H1 (cell line): Measurements from ENCODE around the gene TMEM225. TPM values are rescaled to one million over a fixed set of nuclear protein-coding genes. Genes with fewer than 3 reads are reported as not detected.

Experiments
- CTCF ChIA-PET: fragments of 300-600 bp; sonication (Branson Sonifier 250); formaldehyde crosslinking; loops from one replicate; lab custom pipeline; 2021; ENCODE audit not compliant: partially characterized antibody; lab: Charles Lee
- POLR2A ChIA-PET: fragments of 300-600 bp; sonication (Branson Sonifier 250); formaldehyde crosslinking; loops from one replicate; lab custom pipeline; 2021; ENCODE audit warnings: inconsistent platforms; ENCODE audit not compliant: partially characterized antibody; lab: Charles Lee
- DNase-seq, 2 experiments: peaks; one replicate each; pipeline versions ENCODE4 v3.0.0 to v3.0.0-alpha.2; 2010 to 2022; ENCODE audit warnings: low spot score in 2 of 2, low read depth in 1 of 2, mixed read lengths in 1 of 2
- FAIRE-seq: peaks from 2 replicates; lab custom pipeline; 2011; peaks lifted over from hg19 to GRCh38; lab: Jason Lieb, UNC
- H2AFZ ChIP-seq: 2 replicates; pipeline ENCODE4 v1.8.1; 2012; ENCODE audit warnings: low read length, inconsistent platforms
- H2AK5ac ChIP-seq: 2 replicates; pipeline ENCODE4 v1.6.1; 2013; ENCODE audit warnings: low read depth, low read length
- H2BK120ac ChIP-seq: replicated peaks from 2 replicates; pipeline ENCODE3; 2013; ENCODE audit warnings: low read depth, low read length, inconsistent platforms
- H2BK12ac ChIP-seq: 2 replicates; pipeline ENCODE4 v1.6.1; 2013; ENCODE audit warnings: low read depth, low read length
- H2BK15ac ChIP-seq: 2 replicates; pipeline ENCODE4 v1.6.1; 2013; ENCODE audit warnings: low read length
- H2BK20ac ChIP-seq: 2 replicates; pipeline ENCODE4 v1.6.1; 2013; ENCODE audit warnings: low read length
- H2BK5ac ChIP-seq: 2 replicates; pipeline ENCODE4 v1.6.1; 2013; ENCODE audit warnings: low read depth, low read length
- H3K14ac ChIP-seq: 2 replicates; pipeline ENCODE4 v1.6.1; 2013; ENCODE audit warnings: inconsistent platforms; ENCODE audit not compliant: insufficient read length
- H3K18ac ChIP-seq: 2 replicates; pipeline ENCODE4 v1.6.1; 2013; ENCODE audit warnings: low read length; ENCODE audit errors: extremely low read depth
- H3K23ac ChIP-seq: 2 replicates; pipeline ENCODE4 v1.6.1; 2013; ENCODE audit warnings: inconsistent platforms; ENCODE audit not compliant: insufficient read length
- H3K23me2 ChIP-seq: 2 replicates; pipeline ENCODE4 v1.6.1; 2013; ENCODE audit warnings: low read depth, low read length
- H3K27ac ChIP-seq: 2 replicates; pipeline ENCODE4 v1.6.1; 2011; ENCODE audit warnings: low read depth, low read length, inconsistent platforms
- H3K27me3 ChIP-seq, 4 experiments: replicated peaks in 1 of 4; 1 replicate in 1 of 4; 2 replicates in 3 of 4; pipeline versions ENCODE4 v1.6.1 to v1.8.1; 2011 to 2013; ENCODE audit warnings: low read length in 3 of 4, mild to moderate bottlenecking in 3 of 4, inconsistent platforms in 2 of 4, mixed read lengths in 2 of 4, moderate library complexity in 1 of 4; ENCODE audit not compliant: control insufficient read depth in 3 of 4, insufficient read depth in 3 of 4; ENCODE audit errors: extremely low read depth in 1 of 4
- H3K36me3 ChIP-seq, 4 experiments: 2 replicates each; pipeline versions ENCODE4 v1.6.1 to v1.8.1; 2011 to 2013; ENCODE audit warnings: mild to moderate bottlenecking in 4 of 4, low read length in 3 of 4, moderate library complexity in 2 of 4, control low read depth in 1 of 4, inconsistent platforms in 1 of 4; ENCODE audit not compliant: insufficient read depth in 4 of 4, control insufficient read depth in 2 of 4
- H3K4ac ChIP-seq: replicated peaks from 2 replicates; pipeline ENCODE3; 2013; ENCODE audit warnings: low read length, low read depth, mixed read lengths, inconsistent platforms; ENCODE audit not compliant: insufficient read length
- H3K4me1 ChIP-seq, 4 experiments: replicated peaks in 1 of 4; 1 replicate in 1 of 4; 2 replicates in 3 of 4; pipeline versions ENCODE4 v1.6.1 to v1.8.1; 2011 to 2013; ENCODE audit warnings: low read length in 3 of 4, inconsistent platforms in 2 of 4, mixed read lengths in 1 of 4; ENCODE audit not compliant: insufficient read depth in 4 of 4, control insufficient read depth in 3 of 4
- H3K4me2 ChIP-seq, 2 experiments: 2 replicates each; pipeline versions ENCODE4 v1.6.1 to v1.8.1; 2011 to 2013; ENCODE audit warnings: low read depth in 2 of 2, low read length in 2 of 2, control low read depth in 1 of 2, inconsistent platforms in 1 of 2, mild to moderate bottlenecking in 1 of 2; ENCODE audit not compliant: insufficient read depth in 1 of 2
- H3K4me3 ChIP-seq, 4 experiments: fragments of 200-600, 300-600 bp in 1 of 4; sonication (generic), shearing (Covaris generic), sonication (Bioruptor Twin) in 1 of 4; 2 replicates each; pipeline versions ENCODE4 v1.5.1 to v1.8.1; 2011 to 2016; ENCODE audit warnings: low read length in 4 of 4, low read depth in 3 of 4, control low read depth in 2 of 4, inconsistent platforms in 2 of 4, mild to moderate bottlenecking in 2 of 4, mixed read lengths in 1 of 4, moderate library complexity in 1 of 4; ENCODE audit not compliant: insufficient read depth in 2 of 4; ENCODE audit errors: extremely low read depth in 1 of 4
- H3K56ac ChIP-seq: replicated peaks from 2 replicates; pipeline ENCODE3; 2013; ENCODE audit warnings: low read depth, mild to moderate bottlenecking, mixed read lengths, low read length, inconsistent platforms; ENCODE audit not compliant: insufficient read length
- H3K79me1 ChIP-seq: 2 replicates; pipeline ENCODE4 v1.6.1; 2013; ENCODE audit warnings: low read depth, low read length, control low read depth
- H3K79me2 ChIP-seq, 2 experiments: 2 replicates each; pipeline versions ENCODE4 v1.6.1 to v1.8.1; 2012 to 2013; ENCODE audit warnings: low read length in 2 of 2, mild to moderate bottlenecking in 2 of 2, inconsistent platforms in 1 of 2; ENCODE audit not compliant: insufficient read depth in 2 of 2, control insufficient read depth in 1 of 2
- H3K9ac ChIP-seq, 4 experiments: replicated peaks in 1 of 4; 1 replicate in 1 of 4; 2 replicates in 3 of 4; pipeline versions ENCODE4 v1.6.1 to v1.8.1; 2011 to 2013; ENCODE audit warnings: low read depth in 3 of 4, low read length in 3 of 4, control low read depth in 2 of 4, mild to moderate bottlenecking in 2 of 4, moderate library complexity in 2 of 4, inconsistent platforms in 1 of 4; ENCODE audit errors: extremely low read depth in 1 of 4
- H3K9me3 ChIP-seq, 2 experiments: 2 replicates each; pipeline versions ENCODE4 v1.6.1 to v1.8.1; 2012 to 2013; ENCODE audit warnings: mild to moderate bottlenecking in 2 of 2, moderate library complexity in 2 of 2, control low read depth in 1 of 2, inconsistent platforms in 1 of 2, low read depth in 1 of 2, low read length in 1 of 2, mixed read lengths in 1 of 2; ENCODE audit not compliant: insufficient read depth in 2 of 2
- H4K20me1 ChIP-seq, 2 experiments: replicated peaks in 1 of 2; 2 replicates each; pipeline versions ENCODE3 to v1.8.1; 2011 to 2013; ENCODE audit warnings: inconsistent platforms in 2 of 2, low read length in 2 of 2, mild to moderate bottlenecking in 1 of 2; ENCODE audit not compliant: insufficient read depth in 2 of 2, control insufficient read depth in 1 of 2
- H4K5ac ChIP-seq: 2 replicates; pipeline ENCODE4 v1.6.1; 2013; ENCODE audit warnings: low read length, low read depth, mixed read lengths, inconsistent platforms; ENCODE audit not compliant: insufficient read length
- H4K8ac ChIP-seq: 2 replicates; pipeline ENCODE4 v1.8.0; 2013; ENCODE audit warnings: mild to moderate bottlenecking, moderate library complexity, low read length, inconsistent platforms; ENCODE audit not compliant: insufficient read depth; ENCODE audit errors: extremely low read depth
- H4K91ac ChIP-seq: replicated peaks from 2 replicates; pipeline ENCODE3; 2013; ENCODE audit warnings: low read length, mixed read lengths, inconsistent platforms; ENCODE audit not compliant: insufficient read length
- BRCA1 ChIP-seq: IDR thresholded peaks from 2 replicates; pipeline ENCODE4 v1.6.1; 2012; ENCODE audit warnings: low read depth, low read length, improper control_type of control experiment
- CBX5 ChIP-seq: fragments of 300-800, 300-1000 bp; sonication (generic); IDR thresholded peaks from 2 replicates; pipeline ENCODE4 v1.7.1; 2016; ENCODE audit warnings: antibody characterized with exemption, low read length, low read depth
- E2F6 ChIP-seq: IDR thresholded peaks from 2 replicates; pipeline ENCODE4 v1.6.1; 2012; ENCODE audit warnings: inconsistent platforms
- HDAC6 ChIP-seq: IDR thresholded peaks from one replicate; pipeline ENCODE4 v1.7.1; 2012; ENCODE audit warnings: low read depth, mild to moderate bottlenecking, inconsistent platforms, low read length, moderate library complexity
- KDM4A ChIP-seq: IDR thresholded peaks from one replicate; pipeline ENCODE4 v1.7.1; 2012; ENCODE audit warnings: low read depth, mild to moderate bottlenecking, moderate library complexity, low read length, inconsistent platforms; ENCODE audit not compliant: severe bottlenecking
- KDM5A ChIP-seq: fragments of 200-600 bp; IDR thresholded peaks from 2 replicates; pipeline ENCODE4 v1.7.1; 2012; ENCODE audit warnings: mild to moderate bottlenecking, low read length, inconsistent platforms, mixed read lengths
- MAFK ChIP-seq: IDR thresholded peaks from 2 replicates; pipeline ENCODE4 v1.6.1; 2012; ENCODE audit warnings: low read depth, mild to moderate bottlenecking, improper control_type of control experiment, low read length
- PHF8 ChIP-seq: fragments of 200-600 bp; sonication (generic); conservative IDR thresholded peaks from 2 replicates; pipeline ENCODE4 v1.7.1; 2012; ENCODE audit warnings: low read depth, mild to moderate bottlenecking, inconsistent platforms, low read length, moderate library complexity
- TAF1 ChIP-seq: IDR thresholded peaks from 2 replicates; pipeline ENCODE4 v1.6.1; 2011; ENCODE audit warnings: mild to moderate bottlenecking, low read depth, low read length
- WGBS, 2 experiments: shearing (Covaris generic) in 1 of 2; methylation state at CpG; one replicate each; pipeline versions ENCODE4 v1.1.6 to v1.1.7; 2013 to 2015; ENCODE audit warnings: low lambda C conversion rate in 2 of 2, mixed read lengths in 2 of 2, inconsistent platforms in 1 of 2, low coverage in 1 of 2, missing lambda C conversion rate in 1 of 2; ENCODE audit not compliant: insufficient replicate concordance in 2 of 2, insufficient coverage in 1 of 2, insufficient read length in 1 of 2; ENCODE audit errors: extremely low coverage in 1 of 2, missing lambda C conversion rate in 1 of 2; 5-methylcytosine and 5-hydroxymethylcytosine counted together
- polyA plus RNA-seq, 7 experiments: library from polyadenylated mRNA; depleted of rRNA in 3 of 7; stranded (reverse) in 5 of 7; unstranded in 2 of 7; fragments of >200 nt in 5 of 7; fragments of 200-250 nt in 2 of 7; gene quantifications; 1 replicate in 5 of 7; 2 replicates in 1 of 7; 4 replicates in 1 of 7; pipeline versions ENCODE4 v1.2.1 to v1.2.3, GENCODE V29; 2011 to 2013; ENCODE audit warnings: missing spikeins in 2 of 7, mixed read lengths in 2 of 7
- total RNA-seq: library from RNA; stranded (reverse); fragmentation: NEBNext Ultra II Directional; extraction: Animal tissue kit (Norgen Biotek cat#: 25700); gene quantifications from 2 replicates; pipeline ENCODE4 v1.2.1, GENCODE V29; 2021

TMEM225 gene
- total and polyA plus RNA-seq, 2 of the 8 experiments (the other 6 are each of a cell fraction or from before 2014, with no cell fraction given), result not detected

DNA sequence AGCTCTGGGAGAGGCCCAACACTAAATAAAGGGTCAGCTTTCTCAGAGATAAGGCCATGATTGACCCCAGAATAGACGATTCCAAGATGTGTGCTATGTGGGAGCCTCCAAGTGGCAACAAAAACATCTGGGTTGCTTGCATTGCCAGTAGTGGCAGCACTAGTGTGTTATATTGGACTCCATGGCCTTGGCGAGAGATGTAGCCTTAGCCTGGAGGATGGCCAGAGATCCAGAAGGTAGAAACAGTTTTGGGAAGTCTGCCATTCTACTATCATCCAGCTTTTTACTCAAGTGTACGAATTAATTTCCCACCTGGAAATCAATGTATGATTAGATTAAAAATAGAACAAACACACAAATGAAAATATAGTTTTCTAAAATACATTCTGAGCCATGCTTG, 19.5 kb upstream of the TMEM225 start:
- Histone ChIP-seq H4K8ac (no peak overlapping the region), H3K79me1 (no peaks in the 10 kb centered on the region), H2BK5ac (no peak overlapping the region), H3K4me2 (no peak overlapping the region), H3K79me2 (no peaks in the 10 kb centered on the region), H3K4ac (no peak overlapping the region), H3K56ac (no peak overlapping the region), H3K9ac (no peak overlapping the region), H3K4me3 (no peak overlapping the region), H2BK20ac (no peak overlapping the region), H3K23me2 (no peaks in the 10 kb centered on the region), H3K14ac (no peak overlapping the region), H2BK15ac (no peak overlapping the region), H2AFZ (no peak overlapping the region), H4K91ac (no peak overlapping the region), H4K20me1 (no peaks in the 10 kb centered on the region), H2BK12ac (no peak overlapping the region), H3K9me3 (no peaks in the 10 kb centered on the region), H2AK5ac (no peak overlapping the region), H3K18ac (no peak overlapping the region), H3K27me3 (no peaks in the 10 kb centered on the region), H3K23ac (no peak overlapping the region), H3K4me1 (peaks cover 0 to 3% (median 0%) of the 10 kb centered on the region in 4 experiments; a peak in 2 of 7 replicates), H2BK120ac (no peak overlapping the region), H3K36me3 (no peaks in the 10 kb centered on the region), H4K5ac (no peak overlapping the region), H3K27ac (no peak overlapping the region)
- TF ChIP-seq BRCA1, result no peak
- TF ChIP-seq KDM4A, result no peak
- TF ChIP-seq KDM5A, result no peak
- TF ChIP-seq E2F6, result no peak
- no peak for TF ChIP-seq MAFK
- TF ChIP-seq PHF8, result no peak
- TF ChIP-seq HDAC6, result no peak
- no peak for TF ChIP-seq CBX5
- TF ChIP-seq TAF1, result no peak
- 92% methylated on average over 3 of the region's 3 CpGs; no CpG with 5 or more reads in 1 of the 2 experiments for WGBS, 2 experiments
- FAIRE-seq (no peak), DNase-seq (no peak)
- POLR2A ChIA-PET, result no interaction called here
- CTCF ChIA-PET, result no interaction called here
